GM21515 (cell line): ENCODE results near the gene MAML2.
A peak's percentile ranks its signal among the peaks of the same experiment; 100 is the strongest.

Experiments
- ATAC-seq: cut with Tn5 transposase; IDR thresholded peaks from one replicate; pipeline ENCODE4 v1.9.1; 2021; ENCODE audit not compliant: unreplicated experiment

The MAML2 gene

GRCh38 chr11:96339706-96340554, 3.1 kb downstream of the MAML2 start:
- no peak for ATAC-seq

- peak; percentile 39 for ATAC-seq
Measured at GRCh38 chr11:96338910-96339705, 3.9 kb downstream of the MAML2 start.

- peak; percentile 38 for ATAC-seq
Measured at GRCh38 chr11:96337541-96338431, 5.2 kb downstream of the MAML2 start.

GRCh38 chr11:96335388-96335787, 7.6 kb downstream of the MAML2 start:
- ATAC-seq: no peak

- no peak for ATAC-seq
Measured at GRCh38 chr11:96334219-96334618, 8.8 kb downstream of the MAML2 start.

GRCh38 chr11:96333191-96333719, 9.7 kb downstream of the MAML2 start:
- no peak for ATAC-seq

GRCh38 chr11:96332126-96332771, 10.7 kb downstream of the MAML2 start:
- ATAC-seq: no peak

- no peak for ATAC-seq
Measured at GRCh38 chr11:96331699-96332116, 11.3 kb downstream of the MAML2 start.

- no peak for ATAC-seq
Measured at GRCh38 chr11:96330511-96330859, 12.5 kb downstream of the MAML2 start.

- ATAC-seq: no peak
Measured at GRCh38 chr11:96329855-96330510, 13.0 kb downstream of the MAML2 start.

- no peak for ATAC-seq
Measured at GRCh38 chr11:96329419-96329818, 13.6 kb downstream of the MAML2 start.

GRCh38 chr11:96328395-96329010, 14.5 kb downstream of the MAML2 start:
- ATAC-seq: no peak

- ATAC-seq: no peak
Measured at GRCh38 chr11:96326959-96327358, 16.0 kb downstream of the MAML2 start.

GRCh38 chr11:96324912-96325311, 18.1 kb downstream of the MAML2 start:
- no peak for ATAC-seq

- ATAC-seq: no peak
Measured at GRCh38 chr11:96323642-96323985, 19.4 kb downstream of the MAML2 start.

GRCh38 chr11:96322775-96323641, 20.0 kb downstream of the MAML2 start:
- no peak for ATAC-seq

GRCh38 chr11:96321091-96321490, 21.9 kb downstream of the MAML2 start:
- ATAC-seq: no peak

GRCh38 chr11:96319898-96320656, 22.9 kb downstream of the MAML2 start:
- ATAC-seq: no peak
